ENCODE measurements around the gene RAI14.

Gene RAI14

GRCh38 chr5:34639852-34640626 is 16.1 kb upstream of the RAI14 start:
- H3K27ac ChIP-seq (ENCODE audit: low read depth, low read length): no peak overlapping the region
- H3K4me3 ChIP-seq (ENCODE audit: low read depth, low read length): no peak overlapping the region
- H2AFZ ChIP-seq (ENCODE audit: low read length, unreplicated experiment): no peak overlapping the region
- no peaks in the 10 kb centered on the region for H3K36me3 ChIP-seq (ENCODE audit: insufficient read depth, low read length)
- no peaks in the 10 kb centered on the region for H3K4me1 ChIP-seq (ENCODE audit: control insufficient read depth, insufficient read depth, low read length, unreplicated experiment)
- no peaks in the 10 kb centered on the region for H3K27me3 ChIP-seq (ENCODE audit: insufficient read depth, low read length)
- H3K79me2 ChIP-seq (ENCODE audit: control insufficient read depth, insufficient read depth, low read length, unreplicated experiment): no peaks in the 10 kb centered on the region

- Histone ChIP-seq H3K79me2 (ENCODE audit: control insufficient read depth, insufficient read depth, low read length, unreplicated experiment) (no peaks in the 10 kb centered on the region), H3K4me1 (ENCODE audit: control insufficient read depth, insufficient read depth, low read length, unreplicated experiment) (peaks cover 8% of the 10 kb centered on the region), H3K27me3 (ENCODE audit: insufficient read depth, low read length) (no peaks in the 10 kb centered on the region), H3K36me3 (ENCODE audit: insufficient read depth, low read length) (no peaks in the 10 kb centered on the region), H3K4me3 (ENCODE audit: low read depth, low read length) (no peak overlapping the region), H3K27ac (ENCODE audit: low read depth, low read length) (no peak overlapping the region), H2AFZ (ENCODE audit: low read length, unreplicated experiment) (no peak overlapping the region)
Measured at GRCh38 chr5:34648039-34648839, 7.9 kb upstream of the RAI14 start.

GRCh38 chr5:34648840-34649158 is 7.3 kb upstream of the RAI14 start:
- Histone ChIP-seq H3K4me3 (ENCODE audit: low read depth, low read length) (no peak overlapping the region), H3K79me2 (ENCODE audit: control insufficient read depth, insufficient read depth, low read length, unreplicated experiment) (no peaks in the 10 kb centered on the region), H3K27ac (ENCODE audit: low read depth, low read length) (no peak overlapping the region), H2AFZ (ENCODE audit: low read length, unreplicated experiment) (no peak overlapping the region), H3K36me3 (ENCODE audit: insufficient read depth, low read length) (no peaks in the 10 kb centered on the region), H3K4me1 (ENCODE audit: control insufficient read depth, insufficient read depth, low read length, unreplicated experiment) (peaks cover 9% of the 10 kb centered on the region), H3K27me3 (ENCODE audit: insufficient read depth, low read length) (no peaks in the 10 kb centered on the region)

GRCh38 chr5:34651791-34652190 is 4.3 kb upstream of the RAI14 start:
- Histone ChIP-seq H3K79me2 (ENCODE audit: control insufficient read depth, insufficient read depth, low read length, unreplicated experiment) (peaks cover 1% of the 10 kb centered on the region), H2AFZ (ENCODE audit: low read length, unreplicated experiment) (no peak overlapping the region), H3K27ac (ENCODE audit: low read depth, low read length) (no peak overlapping the region), H3K4me1 (ENCODE audit: control insufficient read depth, insufficient read depth, low read length, unreplicated experiment) (peaks cover 17% of the 10 kb centered on the region), H3K27me3 (ENCODE audit: insufficient read depth, low read length) (no peaks in the 10 kb centered on the region), H3K36me3 (ENCODE audit: insufficient read depth, low read length) (no peaks in the 10 kb centered on the region), H3K4me3 (ENCODE audit: low read depth, low read length) (no peak overlapping the region)

- H3K4me1 ChIP-seq (ENCODE audit: control insufficient read depth, insufficient read depth, low read length, unreplicated experiment): peaks cover 17% of the 10 kb centered on the region
- H3K79me2 ChIP-seq (ENCODE audit: control insufficient read depth, insufficient read depth, low read length, unreplicated experiment): peaks cover 8% of the 10 kb centered on the region
- H3K27me3 ChIP-seq (ENCODE audit: insufficient read depth, low read length): no peaks in the 10 kb centered on the region
- no peaks in the 10 kb centered on the region for H3K36me3 ChIP-seq (ENCODE audit: insufficient read depth, low read length)
- H3K4me3 ChIP-seq (ENCODE audit: low read depth, low read length): no peak overlapping the region
- no peak overlapping the region for H3K27ac ChIP-seq (ENCODE audit: low read depth, low read length)
- no peak overlapping the region for H2AFZ ChIP-seq (ENCODE audit: low read length, unreplicated experiment)
Measured at GRCh38 chr5:34652466-34652865, 3.7 kb upstream of the RAI14 start.

- Histone ChIP-seq H3K36me3 (ENCODE audit: insufficient read depth, low read length) (no peaks in the 10 kb centered on the region), H3K27ac (ENCODE audit: low read depth, low read length) (no peak overlapping the region), H3K4me1 (ENCODE audit: control insufficient read depth, insufficient read depth, low read length, unreplicated experiment) (peaks cover 17% of the 10 kb centered on the region), H3K27me3 (ENCODE audit: insufficient read depth, low read length) (no peaks in the 10 kb centered on the region), H2AFZ (ENCODE audit: low read length, unreplicated experiment) (no peak overlapping the region), H3K4me3 (ENCODE audit: low read depth, low read length) (no peak overlapping the region), H3K79me2 (ENCODE audit: control insufficient read depth, insufficient read depth, low read length, unreplicated experiment) (peaks cover 13% of the 10 kb centered on the region)
Measured at GRCh38 chr5:34652914-34653313, 3.2 kb upstream of the RAI14 start.

- peaks cover 17% of the 10 kb centered on the region for H3K4me1 ChIP-seq (ENCODE audit: control insufficient read depth, insufficient read depth, low read length, unreplicated experiment)
- H2AFZ ChIP-seq (ENCODE audit: low read length, unreplicated experiment): no peak overlapping the region
- no peak overlapping the region for H3K4me3 ChIP-seq (ENCODE audit: low read depth, low read length)
- H3K27me3 ChIP-seq (ENCODE audit: insufficient read depth, low read length): no peaks in the 10 kb centered on the region
- peaks cover 19% of the 10 kb centered on the region for H3K79me2 ChIP-seq (ENCODE audit: control insufficient read depth, insufficient read depth, low read length, unreplicated experiment)
- no peak overlapping the region for H3K27ac ChIP-seq (ENCODE audit: low read depth, low read length)
- no peaks in the 10 kb centered on the region for H3K36me3 ChIP-seq (ENCODE audit: insufficient read depth, low read length)
Measured at GRCh38 chr5:34653708-34654107, 2.4 kb upstream of the RAI14 start.

GRCh38 chr5:34655354-34655991 is 655 bp upstream of the RAI14 start:
- Histone ChIP-seq H3K27me3 (ENCODE audit: insufficient read depth, low read length) (no peaks in the 10 kb centered on the region), H3K36me3 (ENCODE audit: insufficient read depth, low read length) (no peaks in the 10 kb centered on the region), H3K79me2 (ENCODE audit: control insufficient read depth, insufficient read depth, low read length, unreplicated experiment) (peaks cover 37% of the 10 kb centered on the region), H2AFZ (ENCODE audit: low read length, unreplicated experiment) (peak overlapping the region; percentile 98), H3K27ac (ENCODE audit: low read depth, low read length) (peak overlapping the region; percentile 94), H3K4me3 (ENCODE audit: low read depth, low read length) (peak overlapping the region; percentile 99), H3K4me1 (ENCODE audit: control insufficient read depth, insufficient read depth, low read length, unreplicated experiment) (peaks cover 25% of the 10 kb centered on the region)

GRCh38 chr5:34656700-34657273 is 659 bp downstream of the RAI14 start:
- Histone ChIP-seq H3K36me3 (ENCODE audit: insufficient read depth, low read length) (peaks cover 6% of the 10 kb centered on the region; the same call in 1 of the 2 replicates), H2AFZ (ENCODE audit: low read length, unreplicated experiment) (peak overlapping the region; percentile 44), H3K79me2 (ENCODE audit: control insufficient read depth, insufficient read depth, low read length, unreplicated experiment) (peaks cover 50% of the 10 kb centered on the region), H3K27me3 (ENCODE audit: insufficient read depth, low read length) (no peaks in the 10 kb centered on the region), H3K4me3 (ENCODE audit: low read depth, low read length) (peak overlapping the region; percentile 99), H3K4me1 (ENCODE audit: control insufficient read depth, insufficient read depth, low read length, unreplicated experiment) (peaks cover 38% of the 10 kb centered on the region), H3K27ac (ENCODE audit: low read depth, low read length) (peak overlapping the region; percentile 94)

- H3K27ac ChIP-seq (ENCODE audit: low read depth, low read length): peak overlapping the region; percentile 94
Measured at GRCh38 chr5:34657274-34657921, 1.3 kb downstream of the RAI14 start.

More at GRCh38 chr5:34657274-34657921, 1.3 kb downstream of the RAI14 start:
- Histone ChIP-seq H3K4me1 (ENCODE audit: control insufficient read depth, insufficient read depth, low read length, unreplicated experiment) (peaks cover 40% of the 10 kb centered on the region), H3K36me3 (ENCODE audit: insufficient read depth, low read length) (peaks cover 12% of the 10 kb centered on the region), H3K79me2 (ENCODE audit: control insufficient read depth, insufficient read depth, low read length, unreplicated experiment) (peaks cover 56% of the 10 kb centered on the region), H3K4me3 (ENCODE audit: low read depth, low read length) (peak overlapping the region; percentile 99), H3K27me3 (ENCODE audit: insufficient read depth, low read length) (no peaks in the 10 kb centered on the region), H2AFZ (ENCODE audit: low read length, unreplicated experiment) (no peak overlapping the region)

Measured in ACC112 (cell line).